LNCaP clone FGC (cell line): ENCODE measurements around the gene ALKBH3.

Experiments
- DNase-seq: peaks from one replicate; pipeline ENCODE4 v3.0.0-alpha.2; 2011; ENCODE audit warnings: low read depth
- H3K4me3 ChIP-seq: 2 replicates; pipeline ENCODE4 v1.5.1; 2011; ENCODE audit warnings: mild to moderate bottlenecking, low read depth, low read length, control low read depth
- TF ChIP-seq, protein P1 (sequence below): IDR thresholded peaks from 2 replicates; pipeline ENCODE4 v1.5.1; 2012; ENCODE audit warnings: mild to moderate bottlenecking; ENCODE audit not compliant: control insufficient read depth, insufficient read depth; ENCODE audit errors: extremely low read depth

ALKBH3 gene

DNA sequence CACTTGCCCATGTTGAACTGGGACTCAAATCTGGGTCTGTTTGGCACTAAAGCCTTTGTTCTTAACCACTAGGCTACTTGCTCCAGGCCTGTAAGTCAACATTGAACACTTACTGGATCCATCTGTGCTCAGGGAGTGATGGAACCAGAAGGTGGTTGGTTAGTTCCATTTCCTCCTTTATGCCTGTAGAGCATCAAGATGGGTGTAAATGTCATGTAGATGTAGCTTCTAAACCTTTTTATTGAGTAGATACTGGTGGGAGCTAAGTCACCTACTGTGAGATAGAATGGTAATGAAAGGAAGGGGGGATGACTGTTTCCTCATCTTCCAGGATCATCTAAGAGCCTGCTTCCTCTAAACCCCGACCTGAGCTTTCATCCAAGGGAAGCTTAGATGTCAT, 38.6 kb upstream of the ALKBH3 start:
- H3K4me3 ChIP-seq: no peak overlapping the region
- TF ChIP-seq, protein P1, sequence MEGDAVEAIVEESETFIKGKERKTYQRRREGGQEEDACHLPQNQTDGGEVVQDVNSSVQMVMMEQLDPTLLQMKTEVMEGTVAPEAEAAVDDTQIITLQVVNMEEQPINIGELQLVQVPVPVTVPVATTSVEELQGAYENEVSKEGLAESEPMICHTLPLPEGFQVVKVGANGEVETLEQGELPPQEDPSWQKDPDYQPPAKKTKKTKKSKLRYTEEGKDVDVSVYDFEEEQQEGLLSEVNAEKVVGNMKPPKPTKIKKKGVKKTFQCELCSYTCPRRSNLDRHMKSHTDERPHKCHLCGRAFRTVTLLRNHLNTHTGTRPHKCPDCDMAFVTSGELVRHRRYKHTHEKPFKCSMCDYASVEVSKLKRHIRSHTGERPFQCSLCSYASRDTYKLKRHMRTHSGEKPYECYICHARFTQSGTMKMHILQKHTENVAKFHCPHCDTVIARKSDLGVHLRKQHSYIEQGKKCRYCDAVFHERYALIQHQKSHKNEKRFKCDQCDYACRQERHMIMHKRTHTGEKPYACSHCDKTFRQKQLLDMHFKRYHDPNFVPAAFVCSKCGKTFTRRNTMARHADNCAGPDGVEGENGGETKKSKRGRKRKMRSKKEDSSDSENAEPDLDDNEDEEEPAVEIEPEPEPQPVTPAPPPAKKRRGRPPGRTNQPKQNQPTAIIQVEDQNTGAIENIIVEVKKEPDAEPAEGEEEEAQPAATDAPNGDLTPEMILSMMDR: no peak
- DNase-seq: no peak

DNA sequence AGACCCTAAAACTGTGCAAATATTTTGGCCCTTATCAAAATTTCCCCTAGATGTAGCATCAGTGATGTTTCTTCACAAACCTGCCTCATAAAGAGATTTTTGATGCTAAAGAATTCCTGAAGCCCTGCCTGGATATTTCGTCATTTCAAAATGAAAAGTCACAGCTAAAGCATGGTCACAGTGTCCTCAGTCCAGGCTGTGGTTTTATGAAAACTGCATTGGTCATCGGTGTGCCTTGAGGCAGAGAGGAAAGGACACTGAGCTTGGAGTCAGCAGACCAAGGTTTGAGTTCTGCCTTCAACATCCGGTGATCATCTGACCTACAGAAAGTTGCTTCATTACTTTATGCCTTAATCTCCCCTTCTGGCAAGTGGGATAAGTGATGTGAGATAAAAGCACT, 34.8 kb upstream of the ALKBH3 start:
- TF ChIP-seq, protein P1: no peak
- no peak overlapping the region for H3K4me3 ChIP-seq
- DNase-seq: no peak

GRCh38 chr11:43852057-43852636, 28.5 kb upstream of the ALKBH3 start:
- H3K4me3 ChIP-seq: no peak overlapping the region
- peak; percentile 30 for DNase-seq
- TF ChIP-seq, protein P1: peak; percentile 91

DNA sequence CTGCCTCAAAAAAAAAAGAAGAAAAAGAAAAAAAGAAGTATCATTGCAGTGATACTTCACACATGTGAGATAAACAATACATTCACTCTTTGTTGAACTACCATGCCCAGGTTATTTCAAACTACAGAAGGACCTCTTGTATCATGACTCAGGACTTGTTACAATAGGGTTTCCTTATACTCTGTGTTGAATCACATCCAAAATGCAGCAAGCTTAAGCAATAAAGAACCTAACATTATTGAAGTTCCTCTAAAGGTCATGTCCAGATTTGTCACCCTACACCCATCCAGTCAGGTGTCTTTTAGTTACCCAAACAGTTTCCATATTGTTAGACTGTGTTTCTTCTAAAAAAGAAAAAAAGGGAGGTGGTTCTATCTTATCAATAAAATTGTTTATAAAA, 26.9 kb upstream of the ALKBH3 start:
- no peak overlapping the region for H3K4me3 ChIP-seq
- DNase-seq: no peak
- TF ChIP-seq, protein P1: no peak

DNA sequence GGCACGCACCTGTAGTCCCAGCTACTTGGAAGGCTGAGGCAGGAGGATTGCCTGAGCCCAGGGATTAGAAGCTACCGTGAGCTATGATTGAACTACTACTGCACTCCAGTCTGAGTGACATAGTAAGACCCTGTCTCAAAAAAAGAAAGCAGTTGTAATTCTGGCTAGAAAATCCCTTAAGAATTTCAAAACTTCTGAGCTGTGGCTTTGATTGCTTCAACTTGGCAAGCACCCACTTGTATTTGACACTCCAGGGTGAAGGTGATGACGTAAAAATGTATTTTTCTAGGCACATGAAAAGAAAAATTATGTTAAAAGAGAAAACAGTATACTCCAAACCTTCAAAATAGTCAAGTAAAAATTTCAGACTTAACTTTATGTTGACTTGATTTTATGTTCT, 23.6 kb upstream of the ALKBH3 start:
- no peak overlapping the region for H3K4me3 ChIP-seq
- TF ChIP-seq, protein P1: no peak
- DNase-seq: no peak

GRCh38 chr11:43861141-43861540, 19.5 kb upstream of the ALKBH3 start:
- no peak overlapping the region for H3K4me3 ChIP-seq
- TF ChIP-seq, protein P1: no peak
- DNase-seq: no peak

GRCh38 chr11:43866520-43866919, 14.1 kb upstream of the ALKBH3 start:
- TF ChIP-seq, protein P1: no peak
- H3K4me3 ChIP-seq: no peak overlapping the region
- DNase-seq: no peak
